Ramos (cell line): ENCODE data around the gene AGO4.
"Not testable (repeated sequence)": the region's sequence is repeated elsewhere in the genome, so short reads cannot be mapped to it uniquely, and the experiment has no call there.

ENCODE experiments used
- in situ Hi-C: fragments of 300-500 bp; cut with MboI; formaldehyde crosslinking; loops from one replicate; pipeline ENCODE4 v1.14.3; 2022; ENCODE audit warnings: low sequenced_read_pairs; ENCODE audit not compliant: unreplicated experiment

Gene AGO4

DNA sequence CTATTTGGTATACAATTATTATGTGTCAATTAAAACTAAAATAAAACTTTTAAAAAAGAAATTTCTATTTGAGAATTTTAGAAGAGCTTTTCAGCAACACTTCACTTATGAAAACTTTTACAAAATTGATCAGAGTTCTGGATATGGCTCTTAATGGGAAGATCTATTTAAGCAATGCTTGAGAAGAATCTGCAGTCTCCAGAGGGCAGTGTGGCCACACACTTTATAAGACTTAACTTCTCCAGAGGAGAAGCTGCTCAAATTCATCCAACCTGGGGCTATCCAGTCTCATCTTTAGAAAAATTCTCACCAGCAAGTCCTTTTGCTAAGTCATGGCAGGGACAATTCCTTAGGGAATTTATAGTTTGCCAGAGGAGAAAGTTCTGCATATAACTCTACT is 50.0 kb downstream of the AGO4 start:
- in situ Hi-C loops: no loop called here

DNA sequence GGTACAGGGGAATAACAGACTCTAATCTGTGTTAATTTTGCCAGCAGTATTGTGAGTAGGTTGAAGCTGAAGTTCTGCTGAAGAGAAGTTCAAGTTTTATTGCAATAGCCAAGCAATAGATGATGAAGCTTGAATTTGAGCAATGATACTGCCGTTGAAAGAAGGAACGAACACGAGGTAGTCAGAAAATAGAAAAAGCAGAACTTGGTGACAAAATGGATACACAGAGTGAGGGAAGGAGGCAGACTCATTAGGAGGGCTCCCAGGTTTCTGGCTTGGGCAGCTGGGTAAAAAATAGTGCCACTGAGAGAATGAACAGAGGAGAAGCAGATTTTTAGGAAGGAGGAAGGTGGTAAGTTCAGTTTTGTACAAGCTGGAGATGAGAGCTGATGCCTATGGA is 52.9 kb downstream of the AGO4 start:
- in situ Hi-C loops: no loop called here

DNA sequence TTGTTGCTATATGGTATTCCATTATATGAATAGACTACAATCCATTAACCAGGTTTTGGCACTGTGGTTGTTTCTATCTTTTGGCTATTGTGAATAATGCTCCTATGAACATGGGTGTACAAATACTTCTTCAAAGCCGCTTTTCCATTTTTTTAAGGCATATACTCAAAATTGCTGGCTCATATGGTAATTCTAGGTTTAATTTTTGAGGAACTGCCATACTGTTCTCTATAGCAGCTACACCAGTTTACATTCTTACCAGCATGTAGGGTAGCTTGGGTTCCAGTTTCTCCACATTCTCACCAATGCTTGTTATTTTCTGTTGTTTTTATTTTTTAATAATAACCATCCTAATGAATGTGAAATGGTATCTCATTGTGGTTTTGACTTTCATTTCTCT is 55.3 kb downstream of the AGO4 start:
- in situ Hi-C loops: no loop called here

DNA sequence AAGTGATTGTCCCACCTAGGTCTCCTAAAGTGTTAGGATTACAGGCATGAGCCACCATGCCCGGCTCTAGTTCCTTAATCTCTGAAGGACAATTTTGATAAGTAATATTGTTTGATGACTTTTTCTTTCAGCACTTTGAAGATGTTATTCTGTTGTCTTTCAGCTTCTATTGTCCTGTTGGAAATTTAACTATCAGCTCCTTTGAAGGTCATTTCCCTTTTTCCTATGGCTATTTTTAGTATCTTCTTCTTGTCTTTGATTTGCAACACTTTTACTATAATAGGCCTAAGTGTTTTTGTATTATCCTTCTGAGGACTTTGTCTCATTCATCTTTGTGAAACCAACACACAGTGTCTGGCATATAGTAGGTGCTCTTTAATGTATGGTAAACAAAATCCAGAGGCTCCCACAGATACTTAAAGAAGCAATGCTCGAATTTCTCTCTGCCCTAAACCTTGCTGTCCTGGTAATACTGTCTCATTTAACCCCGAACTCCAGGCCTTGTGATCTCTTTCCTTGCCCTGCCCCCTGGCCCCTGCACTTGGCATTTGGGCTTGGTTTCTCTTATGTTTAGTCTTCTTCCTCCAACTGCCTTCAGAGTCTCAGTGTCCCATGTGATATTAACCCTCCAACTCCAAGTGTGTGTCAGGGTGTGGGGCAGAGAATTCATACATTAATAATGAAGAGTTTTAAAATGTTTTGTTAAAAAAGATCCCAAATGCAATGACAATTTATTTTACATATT is 56.2 kb downstream of the AGO4 start:
- in situ Hi-C loops: no loop called here

DNA sequence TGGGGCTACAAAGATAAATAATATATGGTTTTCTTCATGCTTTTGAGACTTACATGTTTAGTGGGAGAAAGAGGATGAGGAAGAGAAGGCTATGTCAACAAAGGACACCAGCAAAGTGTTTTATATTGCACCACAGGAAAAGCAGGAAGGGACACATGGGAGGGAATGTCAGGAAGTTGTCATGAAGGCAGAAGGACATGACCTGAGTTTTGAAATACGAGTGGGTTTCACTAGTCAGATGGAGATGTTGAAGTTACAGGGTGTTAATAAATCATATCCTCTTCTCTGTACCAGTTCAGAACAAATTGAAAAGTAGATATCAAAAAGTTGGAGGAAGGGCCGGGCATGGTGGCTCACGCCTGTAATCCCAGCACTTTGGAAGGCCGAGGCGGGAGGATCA is 57.0 kb downstream of the AGO4 start:
- in situ Hi-C loops: no loop called here

DNA sequence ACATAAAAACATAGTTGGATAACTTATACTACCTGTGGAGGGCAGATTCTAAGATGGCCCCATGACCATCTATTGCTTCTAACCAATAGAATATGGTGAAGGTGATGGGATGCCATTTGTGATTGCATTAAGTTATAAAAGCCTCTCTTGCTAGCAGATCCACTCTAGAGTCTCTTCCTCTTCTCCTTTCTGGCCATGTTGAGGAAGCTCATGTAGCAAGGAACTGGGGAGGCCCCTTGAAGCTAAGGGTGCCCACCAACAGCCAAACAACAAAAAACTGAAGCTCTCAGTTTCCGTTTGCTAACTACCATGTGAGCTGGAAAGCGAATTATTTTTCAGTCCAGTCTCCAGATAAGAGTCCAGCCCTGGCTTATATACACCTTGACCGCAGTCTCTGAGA is 59.2 kb downstream of the AGO4 start:
- in situ Hi-C loops: no loop called here

DNA sequence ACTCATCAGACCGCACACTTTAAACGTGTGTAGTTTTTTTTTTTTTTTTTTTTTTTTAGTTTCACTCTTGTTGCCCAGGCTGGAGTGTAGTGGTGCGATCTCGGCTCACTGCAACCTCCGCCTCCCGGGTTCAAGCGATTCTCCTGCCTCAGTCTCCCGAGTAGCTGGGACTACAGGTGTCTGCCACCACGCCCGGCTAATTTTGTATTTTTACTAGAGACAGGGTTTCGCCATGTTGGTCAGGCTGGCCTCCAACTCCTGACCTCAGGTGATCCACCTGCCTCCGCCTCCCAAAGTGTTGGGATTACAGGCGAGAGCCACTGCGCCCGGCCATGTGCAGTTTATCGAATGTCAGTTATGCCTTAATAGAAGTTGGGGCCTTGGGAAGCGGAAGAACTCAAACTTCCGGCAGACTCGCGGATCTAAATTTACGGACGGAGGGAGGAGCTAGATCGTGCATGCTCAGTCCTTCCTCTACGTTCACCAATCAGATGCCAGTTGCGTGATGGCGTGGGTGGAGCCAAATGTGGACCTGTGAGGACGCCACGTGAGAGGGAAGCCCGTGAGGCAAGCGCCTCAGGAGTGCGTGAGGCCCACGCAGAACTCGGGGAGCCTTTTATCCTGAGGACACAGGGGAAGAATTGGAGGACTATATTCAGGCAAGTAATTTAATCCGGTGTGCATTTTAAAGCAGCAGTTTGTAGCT is 61.6 kb downstream of the AGO4 start:
- in situ Hi-C loops: not testable (repeated sequence)

DNA sequence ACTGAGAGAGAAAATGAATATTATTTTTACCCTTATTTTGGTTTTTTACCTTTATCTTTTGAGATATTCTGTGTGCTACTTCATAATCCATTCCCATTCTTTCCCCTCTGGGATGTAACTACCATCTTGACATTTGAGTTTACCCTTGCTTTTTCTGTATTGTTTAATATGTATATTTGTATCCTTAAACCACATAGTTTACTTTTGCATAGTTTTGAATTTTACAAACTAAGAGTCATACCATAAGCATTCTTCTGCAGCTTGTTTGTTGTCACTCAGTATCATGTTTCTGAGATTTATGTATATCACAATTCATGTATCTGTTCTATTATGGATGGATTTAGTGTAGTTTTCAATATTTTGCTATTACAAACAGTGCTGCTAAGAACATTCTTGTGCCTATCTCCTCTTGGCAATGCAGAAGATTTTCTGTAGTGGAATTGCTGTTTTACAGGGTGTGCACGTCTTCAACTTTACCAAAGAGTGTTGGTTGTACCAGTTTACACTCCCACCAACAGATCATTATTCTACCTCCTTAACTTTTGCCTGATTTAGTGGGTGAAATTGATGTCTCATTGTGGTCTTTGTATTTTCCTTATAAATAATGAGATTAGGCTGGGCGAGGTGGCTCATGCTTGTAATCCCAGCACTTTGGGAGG is 63.0 kb downstream of the AGO4 start:
- in situ Hi-C loops: no loop called here

DNA sequence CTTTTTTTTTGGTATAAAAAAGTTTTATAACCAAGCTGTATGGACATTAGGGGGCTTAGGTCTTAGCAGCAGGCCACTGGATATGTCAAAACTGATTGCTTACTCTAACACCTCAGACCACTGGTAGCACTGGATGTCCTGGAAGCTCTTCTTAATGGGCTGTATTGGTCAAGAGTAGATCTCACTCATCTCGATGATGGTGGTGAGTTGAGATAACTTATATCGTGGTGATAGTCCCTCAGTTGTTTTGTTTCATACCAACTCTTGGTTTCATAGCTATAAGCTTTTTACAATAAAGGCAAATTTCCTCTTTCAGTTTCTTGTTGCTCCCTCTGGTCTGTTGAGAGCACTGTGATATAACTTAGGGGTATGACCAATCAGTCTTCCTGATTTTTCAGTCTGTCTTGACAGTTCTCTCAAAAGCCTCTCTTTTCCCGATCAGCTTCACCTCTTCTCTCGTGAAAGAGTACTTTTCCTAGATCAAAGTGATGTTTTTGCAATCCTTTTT is 65.5 kb downstream of the AGO4 start:
- in situ Hi-C loops: no loop called here

DNA sequence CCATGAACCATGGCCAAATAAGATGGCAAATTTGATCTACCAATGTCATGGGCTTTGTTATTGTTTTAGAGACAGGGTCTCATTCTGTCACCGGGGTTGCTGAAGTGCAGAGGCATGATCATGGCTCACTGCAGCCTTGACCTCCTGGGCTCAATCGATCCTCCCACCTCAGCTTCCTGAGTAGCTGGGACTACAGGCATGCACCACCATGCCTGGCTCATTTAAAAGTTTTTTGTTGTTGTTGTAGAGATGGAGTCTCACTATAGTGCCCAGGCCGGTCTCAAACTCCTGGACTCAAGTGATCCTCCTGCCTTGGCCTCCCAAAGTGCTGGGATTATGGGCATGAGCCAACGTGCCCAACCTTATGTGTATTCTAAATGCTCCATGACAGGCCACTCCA is 66.3 kb downstream of the AGO4 start:
- in situ Hi-C loops: not testable (repeated sequence)

DNA sequence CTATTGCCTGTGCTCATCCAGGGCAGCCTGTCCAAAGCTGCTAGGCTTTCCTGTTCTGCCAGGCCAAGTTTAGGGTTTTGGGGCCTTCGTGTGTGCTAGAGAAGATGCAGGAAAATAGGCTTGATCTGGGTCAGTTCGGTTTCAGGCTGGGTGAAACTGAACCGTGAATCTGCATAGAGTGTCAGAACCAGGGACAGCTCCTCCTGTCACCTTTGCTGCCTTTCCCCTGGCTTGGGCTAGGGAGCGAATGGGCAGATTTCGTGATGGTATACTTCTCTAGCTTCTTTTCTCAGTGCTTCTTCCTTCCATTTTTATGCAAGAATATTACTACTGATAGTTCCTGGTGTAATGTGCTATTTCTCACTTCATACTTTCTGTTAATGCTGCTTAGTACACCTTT is 69.2 kb downstream of the AGO4 start:
- in situ Hi-C loops: no loop called here

DNA sequence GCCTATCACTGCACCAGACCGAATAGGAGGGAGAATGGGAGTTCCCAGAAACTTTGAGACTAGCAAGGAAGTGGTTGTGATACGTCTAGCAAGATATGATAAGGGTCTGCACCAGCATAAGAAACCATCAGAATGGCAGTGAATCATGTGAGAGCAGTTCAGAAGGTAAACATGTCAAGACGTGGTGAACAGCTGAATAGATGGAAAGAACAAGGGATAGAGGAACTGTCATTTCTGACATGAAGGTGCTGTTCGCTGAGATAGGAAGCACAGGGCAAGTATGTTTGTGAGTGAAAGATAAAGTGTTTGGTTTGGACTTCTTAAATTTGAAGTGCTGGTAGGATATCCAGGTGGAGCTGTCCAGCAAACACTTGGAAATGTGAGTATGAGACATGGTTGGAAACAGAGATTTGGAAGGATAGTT is 74.0 kb downstream of the AGO4 start:
- in situ Hi-C loops: no loop called here

DNA sequence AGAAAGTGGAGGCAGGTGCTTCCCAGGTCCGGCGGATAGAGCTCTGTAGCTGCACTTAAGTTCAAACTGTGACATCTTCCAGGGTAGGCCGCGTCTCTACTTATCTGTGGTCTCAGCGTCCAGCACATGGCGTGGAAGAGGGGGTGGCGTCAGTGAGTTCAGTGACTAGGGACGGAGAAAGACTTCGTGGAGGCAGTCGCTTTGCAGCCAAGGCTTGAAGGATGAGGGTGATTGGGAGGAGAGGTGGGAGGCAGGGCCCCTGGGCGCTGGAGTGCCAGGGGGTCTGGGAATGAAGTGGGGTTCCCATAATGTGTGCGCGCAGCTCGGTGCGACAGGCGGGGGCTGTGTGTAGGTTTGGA is 74.7 kb downstream of the AGO4 start:
- in situ Hi-C loops: no loop called here

DNA sequence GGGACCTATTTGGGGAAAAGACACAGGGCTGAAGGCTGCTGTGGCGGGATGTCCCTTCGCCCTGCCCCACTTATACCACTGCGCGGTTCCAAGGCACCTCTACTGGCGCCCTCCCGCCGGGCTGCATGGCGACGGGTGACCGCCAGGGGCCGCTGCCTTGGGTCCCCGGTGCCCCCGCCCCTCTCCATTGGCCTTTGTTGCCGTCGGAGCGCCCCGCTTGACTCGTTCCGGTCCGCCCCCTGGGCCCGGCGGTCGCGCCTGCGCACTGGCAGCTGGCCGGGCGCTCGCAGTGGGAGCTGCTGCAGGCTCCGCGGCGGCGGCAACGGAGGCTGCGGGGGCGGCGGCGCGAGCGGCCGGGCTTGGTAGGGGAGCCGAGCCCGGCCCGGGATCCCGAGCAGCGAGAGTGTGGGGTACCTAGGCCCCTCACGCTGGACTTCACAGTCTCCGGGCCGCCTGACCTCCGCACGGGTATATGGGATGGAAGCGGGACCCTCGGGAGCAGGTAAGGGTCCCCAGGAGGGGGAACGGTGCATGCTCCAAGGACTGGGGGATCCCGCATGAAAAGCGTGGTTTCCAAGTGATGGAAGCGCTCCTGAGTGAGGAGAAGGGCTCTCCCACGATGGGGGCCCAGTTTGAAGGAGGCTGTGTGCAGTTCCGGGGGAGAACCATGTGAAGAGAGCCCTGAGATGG is 75.3 kb downstream of the AGO4 start, which contains the start of gene AGO1:
TSS of gene AGO1 (plus strand) at position 265 of the 690 bp plus-strand sequence. CDS start at position 478, 213 bp downstream.
- in situ Hi-C loops: no loop called here

DNA sequence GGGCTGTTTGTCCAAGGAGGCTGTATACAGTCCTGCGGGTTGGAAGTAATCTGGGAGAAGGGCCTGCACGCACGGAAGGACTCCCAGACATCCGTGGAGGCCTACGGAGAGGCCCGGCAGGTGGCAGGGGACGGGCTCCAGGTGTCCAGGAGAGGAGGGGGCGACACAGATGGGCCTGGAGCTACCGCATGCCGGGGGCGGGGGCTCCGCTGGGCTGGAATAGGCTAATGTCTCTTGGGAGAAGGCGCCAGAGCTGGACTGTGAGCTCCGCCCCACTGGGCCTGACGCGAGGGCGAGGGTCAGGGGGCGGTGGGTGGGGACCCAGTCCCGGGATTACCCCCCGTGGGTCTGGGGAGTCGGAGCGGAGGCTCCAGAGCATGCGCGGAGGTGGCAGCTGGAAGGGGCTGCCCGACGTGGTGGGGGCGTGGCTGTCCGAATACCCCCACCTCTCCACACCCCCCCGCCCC is 75.9 kb downstream of the AGO4 start:
- in situ Hi-C loops: no loop called here

DNA sequence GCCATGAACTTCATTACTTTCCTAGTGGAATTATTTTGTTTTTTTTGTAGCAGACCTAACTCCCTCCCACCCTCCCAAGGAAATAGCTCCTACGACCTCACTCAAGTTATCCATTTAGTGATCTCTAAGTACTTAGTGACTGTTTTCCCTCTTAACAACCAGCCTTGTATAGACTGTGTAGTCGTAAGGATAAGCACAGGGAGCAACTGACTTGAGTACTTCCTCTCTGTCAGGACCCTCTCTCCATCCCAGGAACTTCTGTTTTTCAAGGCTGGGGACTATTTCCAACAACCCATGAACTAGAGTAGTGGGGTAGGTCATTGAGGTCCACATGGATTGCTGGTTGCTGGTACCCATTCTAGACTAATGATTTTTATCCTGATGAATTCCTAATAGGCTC is 77.1 kb downstream of the AGO4 start:
- in situ Hi-C loops: no loop called here

DNA sequence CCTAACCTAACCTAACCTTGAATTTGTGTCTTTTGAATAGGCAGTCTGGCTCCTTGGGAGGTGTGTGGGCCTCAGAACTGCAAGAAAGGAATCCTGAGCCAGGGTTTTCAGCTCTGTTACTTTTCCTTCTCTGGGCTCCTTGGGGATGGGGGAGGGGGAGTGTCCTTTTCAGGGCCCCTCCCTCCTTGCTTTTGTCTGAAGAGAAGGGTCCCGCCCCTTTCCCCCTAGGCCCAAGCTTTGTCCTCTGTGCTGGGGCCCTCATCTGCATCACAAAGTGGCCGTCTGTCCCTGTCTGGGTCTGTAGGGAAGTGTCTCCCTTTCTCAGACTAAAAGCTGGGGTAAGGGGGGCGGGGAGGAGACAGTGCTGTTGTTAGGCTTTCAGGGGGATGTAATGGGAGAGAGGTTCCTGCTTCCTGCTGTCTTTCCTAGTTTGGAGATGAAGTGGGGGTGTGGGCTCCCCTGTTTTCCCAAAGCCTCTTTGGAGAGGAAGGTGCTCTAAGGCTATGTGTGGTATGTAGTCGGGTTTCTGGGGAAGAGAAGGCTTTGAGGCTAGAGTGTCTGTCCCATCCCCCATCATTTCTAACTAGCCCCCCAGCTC is 78.2 kb downstream of the AGO4 start:
- in situ Hi-C loops: no loop called here

DNA sequence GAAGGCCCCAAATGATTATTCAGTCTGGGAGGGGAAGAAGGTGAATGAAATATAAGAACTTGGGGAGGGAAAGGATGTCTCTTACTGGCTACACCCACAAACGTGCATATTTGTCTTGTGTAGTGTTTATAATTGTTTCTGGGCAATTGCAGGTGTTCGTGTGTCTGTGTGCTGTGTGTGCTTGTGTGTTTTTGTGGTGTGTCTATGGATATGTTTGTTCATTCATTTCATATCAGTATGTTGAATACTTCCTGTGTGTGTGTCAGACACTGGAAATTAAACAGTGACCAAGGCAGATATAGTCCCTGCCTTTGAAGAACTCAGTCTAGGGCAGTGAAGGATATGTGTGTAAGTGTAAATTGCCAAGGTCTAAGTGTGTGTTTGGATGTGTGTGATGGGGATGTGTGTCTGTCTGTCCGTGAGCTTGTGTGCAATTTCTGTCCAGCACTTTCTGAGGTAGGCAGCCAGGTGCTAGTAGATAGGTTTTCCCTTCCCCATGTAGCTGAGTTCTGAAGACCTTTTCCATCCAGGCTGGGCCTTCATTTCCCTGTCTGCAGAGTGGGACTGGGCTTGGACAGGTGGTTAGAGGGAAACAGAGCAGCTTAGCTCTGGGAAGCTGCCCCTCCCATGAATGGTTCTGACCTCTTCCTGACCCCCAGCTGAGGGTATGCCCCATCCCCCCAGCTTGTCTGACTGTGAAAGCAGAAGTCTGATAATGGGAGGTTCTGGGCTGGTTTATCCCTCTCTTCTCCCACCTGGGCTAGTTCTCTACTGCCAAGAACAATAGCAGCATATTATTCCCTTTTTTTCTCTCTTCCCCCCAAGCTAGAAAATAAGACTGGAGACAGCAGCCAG is 79.0 kb downstream of the AGO4 start:
- in situ Hi-C loops: no loop called here

DNA sequence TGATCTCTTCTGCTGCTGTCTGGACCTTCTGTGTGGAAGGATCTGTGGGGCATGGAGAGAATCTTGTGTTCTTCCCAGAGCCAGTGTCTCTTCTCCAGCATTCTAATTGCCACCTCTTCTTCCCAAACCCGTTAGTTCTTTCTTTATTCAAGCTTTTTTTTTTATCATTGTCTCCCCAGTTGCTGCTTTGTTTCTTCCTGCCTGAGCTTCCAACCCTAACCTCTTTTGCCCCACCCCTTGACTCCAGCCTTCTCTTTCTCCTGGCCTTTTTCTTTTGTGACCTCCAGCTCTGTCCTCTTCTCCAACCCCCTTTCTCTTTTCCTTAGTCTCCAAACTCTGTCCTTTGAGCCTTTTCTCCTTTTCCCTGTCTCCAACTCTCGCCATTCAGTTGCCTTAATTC is 79.7 kb downstream of the AGO4 start:
- in situ Hi-C loops: no loop called here
